OCI-M2 (cell line): Measurements from ENCODE around the gene SET.

Experiments used
- DNase-seq: peaks from one replicate; lab custom pipeline; 2025; ENCODE audit not compliant: unreplicated experiment; lab: John Stamatoyannopoulos, UW

SET gene

DNA sequence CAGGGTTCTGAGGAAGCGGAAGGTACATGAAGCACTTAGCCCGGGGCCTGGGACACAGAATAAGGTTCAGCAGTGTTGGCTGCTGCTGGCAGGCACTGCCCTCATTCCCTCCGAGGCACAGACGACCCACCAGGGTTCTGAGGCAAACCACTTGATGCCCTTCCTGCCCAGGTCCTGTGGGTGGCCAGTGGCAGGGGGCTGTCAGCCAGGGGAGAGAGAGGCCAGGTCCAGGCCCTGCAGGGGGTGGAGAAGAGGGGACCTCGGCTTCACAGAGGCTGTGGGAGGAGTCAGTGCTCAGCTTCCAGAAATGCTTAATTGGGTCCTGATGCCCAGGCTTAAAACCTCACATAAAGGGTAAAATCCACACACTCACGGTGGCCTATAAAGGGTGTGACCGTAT lies 39.3 kb downstream of the SET start:
- DNase-seq, result no peak

DNA sequence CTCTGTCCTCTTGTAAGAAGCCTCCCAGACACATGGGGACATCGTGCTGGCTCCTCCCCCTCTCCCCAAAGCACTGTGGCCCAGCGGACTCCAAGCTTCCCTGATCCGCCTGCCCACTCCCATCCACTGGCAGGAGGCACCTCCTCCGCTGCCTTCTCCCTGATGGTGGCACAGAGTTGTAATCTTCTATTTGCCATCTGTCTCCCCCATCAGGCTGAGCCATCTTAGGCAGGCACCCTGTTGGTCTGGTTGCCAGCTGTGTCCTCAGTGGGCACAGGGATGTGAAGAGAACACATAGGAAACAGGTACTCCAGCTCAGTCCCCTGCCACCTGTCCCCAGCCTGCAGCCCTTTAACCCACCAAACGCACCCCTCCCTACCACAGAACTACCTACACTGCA lies 40.3 kb downstream of the SET start:
- no peak for DNase-seq

DNA sequence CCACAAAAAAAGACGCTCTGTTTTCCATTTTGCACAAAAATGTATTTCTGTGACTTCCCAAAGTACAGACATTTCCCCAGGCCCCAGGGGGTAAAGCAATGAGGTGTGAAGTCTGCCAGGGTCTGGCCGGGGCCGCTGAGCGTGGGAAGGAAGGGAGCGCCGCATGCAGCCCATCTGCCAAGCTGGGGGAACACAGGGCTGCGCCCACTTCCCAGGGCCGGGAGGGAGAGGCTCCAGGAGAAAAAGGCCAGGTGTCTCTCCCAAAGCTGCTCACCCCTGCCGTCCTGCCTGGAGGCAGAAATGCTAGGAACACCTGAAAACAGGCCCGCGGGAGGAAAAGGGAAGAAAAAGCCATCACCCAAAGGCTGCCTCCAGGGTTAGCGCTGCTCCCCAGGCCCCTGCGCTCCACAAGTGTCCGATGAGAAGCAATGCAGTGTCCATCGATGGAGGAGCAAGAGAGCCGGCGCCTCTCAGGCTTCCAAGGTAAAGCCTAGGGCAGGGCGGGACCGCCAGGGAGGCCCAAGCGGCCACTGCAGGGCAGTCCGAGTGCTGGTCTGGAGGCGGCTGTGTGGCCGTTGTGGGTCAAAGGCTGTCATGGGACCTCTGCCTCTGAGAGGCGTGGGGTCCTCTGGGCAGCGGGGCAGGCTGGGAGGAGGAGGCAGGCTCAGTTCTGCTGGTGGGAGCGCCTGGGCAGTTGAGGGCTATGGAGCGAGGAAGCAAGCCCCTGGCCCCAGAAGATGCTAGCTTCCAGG lies 40.9 kb downstream of the SET start:
- DNase-seq, result no peak

DNA sequence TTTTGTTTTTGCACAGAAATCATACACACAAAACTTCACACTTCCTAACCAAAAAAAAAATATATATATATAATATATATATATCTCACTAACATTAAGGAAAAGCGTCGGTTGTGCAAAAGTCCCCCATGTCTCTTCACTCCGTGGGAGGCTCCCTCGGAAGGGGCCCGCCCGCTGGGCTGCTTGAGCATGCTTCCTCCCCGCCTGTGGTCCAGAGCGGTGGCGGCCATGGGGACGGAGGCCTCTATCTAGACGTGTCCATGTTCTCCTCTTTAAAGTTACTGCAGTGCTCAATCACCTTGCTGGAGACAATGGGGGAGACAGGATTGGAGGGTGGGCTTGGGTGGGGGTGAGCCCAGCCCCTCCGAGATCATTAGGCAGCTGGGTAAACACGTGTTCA lies 42.1 kb downstream of the SET start:
- DNase-seq, result no peak

DNA sequence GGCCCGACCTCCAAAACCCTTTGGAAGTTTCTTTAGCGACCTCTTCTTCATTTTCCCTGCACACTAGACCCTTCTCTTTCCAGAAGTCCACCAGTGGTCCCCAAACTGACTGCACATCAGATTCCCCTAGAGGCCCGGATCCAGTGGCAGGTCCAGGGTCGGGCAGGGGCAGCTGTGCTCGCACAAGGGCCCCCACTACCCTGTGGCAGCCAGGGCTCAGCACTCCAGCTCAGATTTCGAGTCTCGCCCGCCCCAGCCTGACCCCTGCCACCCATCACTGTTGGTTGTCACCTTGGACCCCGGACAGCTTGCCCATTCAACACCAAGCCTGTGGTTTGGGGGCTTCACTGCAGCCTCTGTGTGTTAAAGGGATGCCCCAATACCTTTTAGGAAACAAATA lies 42.7 kb downstream of the SET start:
- no peak for DNase-seq

DNA sequence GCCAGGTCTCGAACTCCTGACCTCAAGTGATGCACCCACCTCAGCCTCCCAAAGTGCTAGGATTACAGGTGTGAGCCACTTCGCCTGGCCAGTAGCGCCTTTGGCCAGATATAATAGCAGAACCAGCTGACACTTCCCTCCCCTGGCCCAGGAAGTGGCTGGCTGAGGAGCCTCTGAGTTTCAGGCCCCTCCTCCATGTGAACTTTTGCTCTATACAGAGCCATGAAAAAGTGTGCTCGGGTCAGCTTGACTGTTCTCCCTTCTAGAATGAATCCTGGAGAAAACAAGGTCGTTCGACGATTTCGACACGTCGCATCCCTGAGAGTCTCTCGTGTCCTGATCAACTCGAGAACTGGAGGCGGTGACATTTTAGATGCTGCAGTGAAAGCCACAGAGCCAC lies 43.6 kb downstream of the SET start:
- DNase-seq, result no peak

DNA sequence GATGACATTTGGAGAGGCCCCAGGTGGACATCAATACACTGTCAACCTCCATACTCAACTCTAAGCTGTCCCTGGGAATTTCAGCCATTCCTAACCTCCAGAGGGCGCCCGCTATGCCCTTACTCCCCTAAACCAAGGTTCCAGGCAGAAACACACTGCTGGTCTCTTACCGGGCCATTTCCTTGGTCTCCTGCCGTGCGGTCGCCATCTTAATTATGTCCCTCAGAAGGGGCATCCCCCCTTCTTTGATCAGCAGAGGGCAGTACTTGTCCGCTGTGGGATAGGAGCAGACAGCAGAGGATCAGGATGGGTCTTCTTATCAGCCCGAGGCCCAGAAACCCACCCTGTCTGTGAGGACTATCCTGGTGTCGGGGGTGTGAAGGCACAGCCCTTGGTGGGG lies 44.2 kb downstream of the SET start:
- DNase-seq, result peak; percentile 54

DNA sequence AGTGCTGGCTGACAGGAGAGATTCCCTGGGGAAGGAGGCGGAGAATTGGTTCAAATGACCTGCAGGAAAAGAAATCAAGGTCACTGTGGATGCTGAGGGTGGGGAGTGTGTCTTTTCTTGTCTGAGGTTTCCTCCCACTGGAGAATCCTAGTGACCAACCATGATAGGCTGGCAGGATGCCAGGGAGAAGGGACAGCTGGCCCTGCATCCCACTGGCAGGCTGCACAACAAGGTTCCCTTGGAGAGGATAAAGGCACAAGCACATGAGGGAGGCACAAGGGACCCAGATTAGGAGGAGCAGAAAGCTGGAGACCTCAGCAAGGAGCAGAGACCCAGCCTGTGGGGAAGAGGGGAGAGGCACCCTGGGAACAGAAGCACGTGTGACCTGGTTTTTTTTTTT lies 46.4 kb downstream of the SET start:
- no peak for DNase-seq

DNA sequence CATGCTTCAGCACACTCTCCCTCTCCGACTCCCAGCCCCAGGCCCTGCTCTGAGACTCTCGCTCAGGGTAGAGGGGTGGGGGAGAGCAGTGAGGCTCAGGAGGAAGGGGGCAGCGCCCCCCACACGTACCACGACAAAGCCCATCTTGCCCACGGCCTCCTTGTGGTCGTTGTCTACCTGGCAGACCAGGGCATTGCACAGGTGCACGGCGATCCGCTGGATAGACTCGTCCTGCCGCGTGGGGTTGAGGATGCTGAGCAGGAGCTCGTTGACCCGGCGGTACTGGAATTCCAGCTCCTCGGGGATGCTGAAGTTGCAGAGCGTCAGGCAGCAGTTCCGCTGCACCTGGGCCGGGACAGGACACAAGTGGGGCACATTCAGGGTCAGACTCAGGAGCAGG lies 53.4 kb downstream of the SET start:
- DNase-seq, result no peak

DNA sequence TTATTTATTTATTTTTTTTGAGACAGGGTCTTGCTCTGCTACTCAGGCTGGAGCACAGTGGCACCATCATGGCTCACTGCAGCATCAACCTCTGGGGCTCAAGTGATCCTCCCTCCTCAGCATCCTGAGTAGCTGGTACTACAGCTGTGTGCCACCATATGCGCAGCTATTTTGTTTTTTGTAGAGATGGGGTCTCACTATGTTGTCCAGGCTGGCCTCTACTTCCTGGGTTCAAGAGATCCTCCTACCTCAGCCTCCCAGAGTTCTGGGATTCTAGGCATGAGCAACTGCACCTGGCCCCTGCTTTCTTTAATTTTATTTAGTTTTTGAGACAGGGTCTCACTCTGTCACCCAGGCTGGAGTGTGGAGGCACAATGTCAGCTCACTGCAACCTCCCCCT lies 54.4 kb downstream of the SET start:
- no peak for DNase-seq
